A549 treated with CpdA at 1 μM for 4 hours (cell line): ENCODE data around the gene AASDHPPT. TPM values are rescaled to one million over a fixed set of nuclear protein-coding genes. Genes with fewer than 3 reads are reported as not detected.

ENCODE experiments used
- total RNA-seq: library from RNA; stranded (reverse); fragments of 200-300 nt; extraction: Qiagen RNA extraction; gene quantifications from 5 replicates; pipeline ENCODE4 v1.2.3, GENCODE V29; 2022; ENCODE audit warnings: low read depth

Gene AASDHPPT
- total RNA-seq = 32.4 to 38.7 TPM (median 33.9 TPM) in 5 replicates

GRCh38 chr11:106077609-106078455 lies at the start of gene AASDHPPT:
AASDHPPT (plus strand) TSS chr11:106077662; CDS start chr11:106077711, 49 bp downstream.

DNA sequence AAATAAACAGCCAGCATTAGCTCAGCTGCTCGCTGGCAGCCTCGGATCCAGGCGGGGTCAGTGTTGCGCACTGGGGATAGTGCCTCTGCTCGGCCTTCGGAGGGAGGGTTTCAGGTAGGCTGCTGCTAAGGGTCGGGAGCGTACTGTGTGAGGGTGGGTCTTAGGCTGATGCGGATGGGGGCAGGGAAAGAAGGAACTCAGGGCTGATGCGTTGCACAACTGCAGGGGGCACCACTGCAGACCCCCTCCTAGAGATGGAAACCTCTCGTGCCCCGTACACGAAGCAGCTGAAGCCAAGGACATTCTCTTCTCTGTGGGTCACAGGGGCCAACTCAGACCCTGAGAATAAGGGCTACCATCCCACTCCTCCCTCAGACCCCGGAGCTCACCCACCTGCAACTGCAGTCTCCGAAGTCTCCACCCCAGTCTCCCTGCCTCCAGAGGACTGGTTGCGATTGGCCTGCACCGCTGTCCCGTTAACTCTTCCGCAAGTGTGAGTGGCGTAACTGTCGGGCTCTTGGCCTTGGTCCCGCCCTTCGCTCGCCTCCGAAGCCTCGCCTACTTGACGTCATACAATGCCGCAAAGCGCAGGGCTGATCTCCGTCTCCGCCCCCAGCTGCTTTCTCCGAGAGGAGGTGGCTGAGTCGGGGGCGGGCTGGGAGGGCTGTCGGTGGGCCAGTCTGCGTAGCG lies 398 bp upstream of the AASDHPPT start, which contains the start of gene KBTBD3:
KBTBD3 (minus strand) TSS at position 429 of the 690 bp plus-strand sequence. CDS start 18,250 bp downstream, outside the sequence.

Other genes starting within 250 kb of the AASDHPPT start
- gene MSANTD4, start 55.4 kb upstream of the AASDHPPT start, total RNA-seq = 8.2 to 12.7 TPM (median 8.7 TPM) in 5 replicates
- 1.6 to 2.4 TPM (median 2.1 TPM) in 5 replicates for gene KBTBD3, start 315 bp upstream of the AASDHPPT start, total RNA-seq